GM10266 (cell line): ENCODE results near the gene CHCHD1.

Experiments used
- DNase-seq: peaks from one replicate; pipeline ENCODE4 v3.0.0; 2012; ENCODE audit errors: extremely low spot score
- TF ChIP-seq, protein P1 (sequence below): IDR thresholded peaks from 2 replicates; pipeline ENCODE4 v1.5.1; 2012; ENCODE audit warnings: mild to moderate bottlenecking, low read depth; ENCODE audit not compliant: control insufficient read depth, insufficient read depth; ENCODE audit errors: missing control alignments

The CHCHD1 gene

GRCh38 chr10:73779539-73780197 lies 2.2 kb upstream of the CHCHD1 start:
- TF ChIP-seq, protein P1, sequence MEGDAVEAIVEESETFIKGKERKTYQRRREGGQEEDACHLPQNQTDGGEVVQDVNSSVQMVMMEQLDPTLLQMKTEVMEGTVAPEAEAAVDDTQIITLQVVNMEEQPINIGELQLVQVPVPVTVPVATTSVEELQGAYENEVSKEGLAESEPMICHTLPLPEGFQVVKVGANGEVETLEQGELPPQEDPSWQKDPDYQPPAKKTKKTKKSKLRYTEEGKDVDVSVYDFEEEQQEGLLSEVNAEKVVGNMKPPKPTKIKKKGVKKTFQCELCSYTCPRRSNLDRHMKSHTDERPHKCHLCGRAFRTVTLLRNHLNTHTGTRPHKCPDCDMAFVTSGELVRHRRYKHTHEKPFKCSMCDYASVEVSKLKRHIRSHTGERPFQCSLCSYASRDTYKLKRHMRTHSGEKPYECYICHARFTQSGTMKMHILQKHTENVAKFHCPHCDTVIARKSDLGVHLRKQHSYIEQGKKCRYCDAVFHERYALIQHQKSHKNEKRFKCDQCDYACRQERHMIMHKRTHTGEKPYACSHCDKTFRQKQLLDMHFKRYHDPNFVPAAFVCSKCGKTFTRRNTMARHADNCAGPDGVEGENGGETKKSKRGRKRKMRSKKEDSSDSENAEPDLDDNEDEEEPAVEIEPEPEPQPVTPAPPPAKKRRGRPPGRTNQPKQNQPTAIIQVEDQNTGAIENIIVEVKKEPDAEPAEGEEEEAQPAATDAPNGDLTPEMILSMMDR, result no peak

DNA sequence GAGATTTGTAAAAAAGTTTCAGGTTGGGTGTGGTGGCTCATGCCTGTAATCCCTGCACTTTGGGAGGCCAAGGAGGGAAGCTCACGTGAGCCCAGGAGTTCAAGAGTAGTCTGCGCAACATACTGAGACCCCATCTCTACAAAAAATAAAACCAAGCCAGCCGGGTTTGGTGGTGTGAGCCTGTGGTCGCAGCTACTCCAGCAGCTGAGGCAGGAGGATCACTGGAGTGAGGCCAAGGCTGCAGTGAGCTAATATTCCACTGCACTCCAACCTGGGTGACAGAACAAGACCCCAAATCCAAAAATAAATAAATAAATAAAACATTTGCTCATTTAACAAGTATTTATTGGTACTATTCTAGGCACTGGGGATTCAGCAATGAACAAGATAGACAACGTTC lies 1.5 kb upstream of the CHCHD1 start:
- DNase-seq, result no peak
- TF ChIP-seq, protein P1, result no peak

More at GRCh38 chr10:73779539-73780197, 2.2 kb upstream of the CHCHD1 start:
- DNase-seq, result no peak

- DNase-seq, result no peak
- TF ChIP-seq, protein P1, result no peak
These were observed 882 bp upstream of the CHCHD1 start for GRCh38 chr10:73780966-73781365.

- TF ChIP-seq, protein P1, result no peak
- no peak for DNase-seq
These were observed 335 bp upstream of the CHCHD1 start for GRCh38 chr10:73781548-73781878.

DNA sequence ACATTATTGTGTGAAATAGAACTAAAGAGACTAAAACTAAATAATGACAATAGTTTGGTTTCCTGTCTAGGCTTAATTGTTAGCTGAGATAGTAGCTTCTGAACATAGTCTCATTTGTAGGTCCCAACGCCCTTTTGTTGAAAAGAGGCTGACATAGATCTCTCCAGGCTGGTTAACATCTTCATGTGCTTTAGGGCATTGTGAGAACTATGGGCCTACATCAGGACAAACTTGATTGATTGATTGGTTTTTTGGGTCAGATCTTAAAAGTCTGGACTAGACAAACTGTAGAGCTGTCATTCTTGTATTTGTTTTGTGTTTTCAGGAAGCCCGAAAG lies 869 bp downstream of the CHCHD1 start:
- TF ChIP-seq, protein P1, result no peak
- no peak for DNase-seq

DNA sequence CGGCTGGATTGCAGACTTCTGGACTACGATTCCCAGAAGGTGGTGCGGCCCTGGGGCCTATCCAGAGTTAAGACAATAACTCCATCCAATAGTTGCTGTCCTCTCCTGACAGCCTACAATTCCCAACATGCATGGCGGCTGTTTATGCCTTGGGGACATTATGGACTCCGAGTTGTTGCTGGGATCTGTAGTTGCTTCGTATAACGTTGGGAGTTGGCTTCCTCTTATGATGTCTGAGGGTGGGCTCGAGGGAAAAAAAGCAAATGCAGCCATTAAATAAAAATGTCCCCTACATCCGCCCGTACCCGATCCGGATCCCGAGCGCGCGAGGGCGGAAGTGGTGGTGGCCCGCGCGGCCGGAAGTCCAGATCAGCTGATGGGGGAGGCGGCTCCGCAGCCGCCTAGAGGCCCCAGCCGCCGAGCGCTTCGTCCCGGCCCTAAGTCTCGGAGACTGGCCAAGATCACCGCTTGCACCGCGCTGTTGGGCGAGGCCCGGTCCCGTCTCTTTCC lies 3.4 kb downstream of the CHCHD1 start, which contains the start of gene ZSWIM8:
Gene ZSWIM8 (plus strand): TSS at position 396 of the 510 bp plus-strand sequence. CDS start 273 bp downstream, outside the sequence.
- TF ChIP-seq, protein P1, result no peak
- peak; percentile 95 for DNase-seq

GRCh38 chr10:73785721-73786511 lies 4.1 kb downstream of the CHCHD1 start:
- TF ChIP-seq, protein P1, result no peak
- peak; percentile 60 for DNase-seq
